HG03354 (cell line): ENCODE results near the gene CACNA1I.

Source experiments
- ATAC-seq: cut with Tn5 transposase; IDR thresholded peaks from one replicate; pipeline ENCODE4 v1.9.1; 2021; ENCODE audit warnings: mild to moderate bottlenecking; ENCODE audit not compliant: unreplicated experiment, poor library complexity, severe bottlenecking

Gene CACNA1I

DNA sequence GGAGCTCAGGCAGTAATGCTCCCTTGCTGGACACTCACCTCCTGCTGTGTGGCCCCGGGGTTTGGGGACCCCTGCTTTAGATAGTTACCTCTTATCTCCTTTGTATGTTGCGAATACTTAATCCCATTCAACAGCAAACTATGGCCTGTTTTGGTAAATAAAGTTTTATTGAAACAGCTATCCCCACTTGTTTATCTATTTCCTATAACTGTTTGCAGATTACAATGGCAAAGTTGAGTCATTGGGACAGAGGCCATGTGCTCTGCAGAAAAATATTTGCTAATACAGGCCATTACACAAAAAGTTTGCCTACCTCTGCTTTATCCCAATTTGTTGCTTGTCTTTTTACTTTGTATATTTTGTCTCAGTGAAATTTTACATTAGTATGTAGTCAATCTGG, 68.4 kb downstream of the CACNA1I start:
- ATAC-seq = no peak

DNA sequence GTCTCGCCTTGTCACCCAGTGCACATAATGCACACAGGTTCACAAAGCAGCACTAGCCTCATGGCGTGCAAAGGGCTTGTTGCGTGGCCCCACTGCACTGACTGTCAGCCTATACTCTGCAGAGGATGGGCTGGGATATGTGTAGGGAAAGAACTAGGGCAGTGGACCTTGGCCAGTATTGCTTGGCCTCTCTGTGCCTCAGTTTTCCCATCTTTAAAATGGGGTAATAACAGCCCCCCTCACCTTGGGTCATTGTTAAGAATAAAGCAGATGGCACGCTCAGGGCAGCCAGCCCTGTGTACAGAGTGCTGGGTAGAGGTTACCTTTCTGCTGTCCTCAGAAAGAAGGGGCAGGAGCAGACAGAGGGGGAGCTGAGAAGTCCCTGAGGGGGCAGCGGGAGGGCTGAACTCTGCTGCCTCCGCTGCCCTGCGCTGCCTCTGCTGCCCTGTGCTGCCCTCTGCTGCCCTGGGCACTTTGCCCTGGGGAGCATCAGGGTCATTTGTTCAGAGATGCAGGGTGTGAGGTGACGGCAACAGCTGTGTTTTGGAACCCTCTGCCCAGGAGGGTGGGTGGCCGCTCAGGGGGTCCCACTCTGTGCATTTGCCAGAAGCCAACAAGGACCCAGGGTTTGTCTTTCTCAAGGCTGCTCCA, 71.2 kb downstream of the CACNA1I start:
- ATAC-seq = no peak

DNA sequence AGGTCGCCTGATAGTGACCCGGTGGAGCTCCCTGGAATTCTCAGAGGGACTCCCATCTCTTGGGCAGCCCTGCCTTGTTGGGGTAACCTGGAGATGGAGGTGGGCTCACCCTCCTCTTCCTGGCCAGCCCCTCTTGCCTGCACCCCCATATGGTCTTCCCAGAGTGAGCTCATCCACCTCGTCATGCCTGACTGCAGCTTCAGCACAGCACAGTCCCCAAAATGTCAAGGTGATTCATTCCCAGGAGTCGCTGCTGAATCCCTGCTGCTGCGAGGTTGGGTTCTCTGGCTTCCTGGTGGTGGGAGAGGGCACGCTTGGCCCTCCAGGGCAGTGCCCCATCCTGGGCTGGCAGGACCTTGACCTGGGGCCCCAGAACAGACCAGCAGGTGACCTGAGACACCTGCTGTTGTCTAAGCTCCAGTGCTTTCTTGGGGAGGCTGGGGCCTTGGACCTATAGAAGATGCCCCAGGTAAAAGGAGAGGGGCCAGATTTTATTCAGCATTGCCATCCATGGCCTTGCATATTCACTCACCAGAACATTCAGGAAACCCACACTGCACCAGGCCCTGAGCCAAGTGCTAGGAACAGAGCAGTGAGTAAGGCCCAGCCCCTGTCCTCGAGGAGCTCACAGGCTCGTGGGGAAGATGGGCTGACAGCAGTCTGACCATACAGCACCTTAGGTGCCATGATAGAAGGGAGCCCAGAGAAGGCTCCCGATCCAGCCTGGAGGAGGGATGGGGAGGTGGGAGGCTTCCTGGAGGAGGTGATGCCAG, 72.9 kb downstream of the CACNA1I start:
- no peak for ATAC-seq

DNA sequence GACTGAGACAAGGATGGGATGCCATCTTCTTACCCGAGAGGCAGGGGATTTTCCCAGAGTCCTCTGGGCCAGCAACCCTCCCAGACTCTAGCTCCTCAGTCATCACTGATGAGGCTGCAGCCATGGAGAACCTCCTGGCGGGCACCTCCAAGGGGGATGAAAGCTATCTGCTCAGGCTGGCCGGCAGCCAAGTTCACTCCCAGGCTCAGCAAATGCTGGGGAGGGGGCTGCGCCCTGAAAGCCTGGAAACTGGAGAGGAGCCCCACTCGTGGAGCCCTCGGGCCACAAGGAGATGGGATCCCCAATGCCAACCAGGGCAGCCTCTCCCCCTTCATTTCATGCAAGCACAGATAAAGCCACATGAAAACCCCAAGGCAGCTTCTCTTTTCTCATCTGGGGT, 75.0 kb downstream of the CACNA1I start:
- ATAC-seq = no peak

DNA sequence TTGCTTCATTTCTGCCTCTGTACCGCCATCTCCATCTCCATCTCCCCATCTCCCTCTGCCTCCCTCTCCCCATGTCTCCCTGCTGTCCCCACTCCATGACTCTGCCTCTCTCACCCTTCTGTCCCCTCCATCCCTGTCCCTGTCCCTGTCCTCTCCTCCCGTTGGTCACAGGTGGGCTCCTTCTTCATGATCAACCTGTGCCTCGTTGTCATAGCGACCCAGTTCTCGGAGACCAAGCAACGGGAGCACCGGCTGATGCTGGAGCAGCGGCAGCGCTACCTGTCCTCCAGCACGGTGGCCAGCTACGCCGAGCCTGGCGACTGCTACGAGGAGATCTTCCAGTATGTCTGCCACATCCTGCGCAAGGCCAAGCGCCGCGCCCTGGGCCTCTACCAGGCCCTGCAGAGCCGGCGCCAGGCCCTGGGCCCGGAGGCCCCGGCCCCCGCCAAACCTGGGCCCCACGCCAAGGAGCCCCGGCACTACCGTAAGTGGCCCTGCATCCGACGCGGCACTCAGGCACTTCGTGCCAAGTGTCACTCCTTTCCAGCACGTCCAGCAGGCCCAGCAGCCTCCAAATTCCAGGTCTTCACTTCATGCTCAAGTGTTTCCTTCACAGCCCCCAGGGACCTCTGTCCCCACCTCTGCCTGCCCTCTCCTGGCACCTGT, 76.0 kb downstream of the CACNA1I start:
- no peak for ATAC-seq

DNA sequence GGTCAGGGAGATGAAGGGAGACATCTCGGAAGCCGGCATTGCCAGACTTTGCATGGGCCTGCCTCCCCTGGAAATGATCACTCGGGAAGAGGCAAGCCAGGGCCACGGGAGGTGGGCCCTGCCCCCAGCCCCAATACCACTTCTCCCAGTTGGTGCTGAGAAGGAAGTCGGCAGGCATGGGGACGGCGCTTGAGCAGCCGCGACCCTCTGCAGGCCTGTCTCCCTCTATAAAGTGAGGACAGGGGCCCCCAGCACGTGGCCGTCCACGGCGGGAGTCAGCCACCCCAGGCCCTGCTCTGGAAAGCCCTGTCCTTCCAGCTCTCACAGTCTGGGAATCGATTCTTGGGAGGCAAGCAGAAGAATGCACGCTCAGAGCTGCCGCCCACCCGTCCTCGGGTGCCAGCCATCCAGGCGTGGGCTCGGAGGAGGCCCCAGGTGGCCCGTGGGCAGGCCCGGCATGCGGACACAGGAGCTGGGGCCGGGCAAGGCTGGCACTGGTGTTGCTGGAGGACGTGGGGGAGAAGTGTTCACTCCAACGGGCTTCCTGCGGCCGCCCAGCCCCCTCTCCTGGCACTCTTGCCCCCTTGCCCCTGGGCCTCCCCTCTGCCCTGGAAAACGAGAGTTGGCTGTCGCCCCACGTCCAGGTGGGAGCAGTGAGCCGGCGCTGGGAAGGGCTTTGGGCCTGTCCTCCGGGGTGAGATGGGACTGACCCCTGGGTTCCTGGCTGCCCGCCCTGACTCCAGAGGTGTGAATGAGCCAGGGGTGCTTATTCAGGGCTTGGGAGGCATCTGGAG, 77.5 kb downstream of the CACNA1I start:
- ATAC-seq = no peak

DNA sequence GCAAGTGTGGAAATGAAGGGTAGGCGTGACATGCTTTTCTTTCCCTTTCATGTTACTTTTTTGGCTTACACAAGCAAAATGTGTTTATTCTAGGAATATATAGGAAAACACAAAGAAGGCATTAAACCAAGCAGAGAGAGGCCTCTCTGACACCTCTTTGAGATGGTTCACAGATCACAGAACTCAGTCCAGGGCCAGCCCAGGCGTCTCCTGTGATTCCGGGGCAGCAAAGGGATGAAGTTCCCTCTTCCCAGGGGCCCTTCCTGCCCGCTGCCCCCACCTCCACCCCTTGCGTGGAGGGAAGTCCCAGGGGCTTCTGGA, 78.0 kb downstream of the CACNA1I start:
- ATAC-seq = no peak

DNA sequence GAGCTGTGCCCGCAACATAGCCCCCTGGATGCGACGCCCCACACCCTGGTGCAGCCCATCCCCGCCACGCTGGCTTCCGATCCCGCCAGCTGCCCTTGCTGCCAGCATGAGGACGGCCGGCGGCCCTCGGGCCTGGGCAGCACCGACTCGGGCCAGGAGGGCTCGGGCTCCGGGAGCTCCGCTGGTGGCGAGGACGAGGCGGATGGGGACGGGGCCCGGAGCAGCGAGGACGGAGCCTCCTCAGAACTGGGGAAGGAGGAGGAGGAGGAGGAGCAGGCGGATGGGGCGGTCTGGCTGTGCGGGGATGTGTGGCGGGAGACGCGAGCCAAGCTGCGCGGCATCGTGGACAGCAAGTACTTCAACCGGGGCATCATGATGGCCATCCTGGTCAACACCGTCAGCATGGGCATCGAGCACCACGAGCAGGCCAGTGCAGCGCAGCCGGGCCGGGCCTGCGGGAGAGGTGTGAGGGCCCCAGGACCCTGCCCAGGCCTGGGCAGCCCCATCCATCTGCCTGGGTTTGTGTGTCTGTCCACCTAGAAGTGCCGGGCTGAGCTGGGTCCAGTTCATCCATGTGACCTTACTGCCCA, 79.0 kb downstream of the CACNA1I start:
- ATAC-seq = no peak

DNA sequence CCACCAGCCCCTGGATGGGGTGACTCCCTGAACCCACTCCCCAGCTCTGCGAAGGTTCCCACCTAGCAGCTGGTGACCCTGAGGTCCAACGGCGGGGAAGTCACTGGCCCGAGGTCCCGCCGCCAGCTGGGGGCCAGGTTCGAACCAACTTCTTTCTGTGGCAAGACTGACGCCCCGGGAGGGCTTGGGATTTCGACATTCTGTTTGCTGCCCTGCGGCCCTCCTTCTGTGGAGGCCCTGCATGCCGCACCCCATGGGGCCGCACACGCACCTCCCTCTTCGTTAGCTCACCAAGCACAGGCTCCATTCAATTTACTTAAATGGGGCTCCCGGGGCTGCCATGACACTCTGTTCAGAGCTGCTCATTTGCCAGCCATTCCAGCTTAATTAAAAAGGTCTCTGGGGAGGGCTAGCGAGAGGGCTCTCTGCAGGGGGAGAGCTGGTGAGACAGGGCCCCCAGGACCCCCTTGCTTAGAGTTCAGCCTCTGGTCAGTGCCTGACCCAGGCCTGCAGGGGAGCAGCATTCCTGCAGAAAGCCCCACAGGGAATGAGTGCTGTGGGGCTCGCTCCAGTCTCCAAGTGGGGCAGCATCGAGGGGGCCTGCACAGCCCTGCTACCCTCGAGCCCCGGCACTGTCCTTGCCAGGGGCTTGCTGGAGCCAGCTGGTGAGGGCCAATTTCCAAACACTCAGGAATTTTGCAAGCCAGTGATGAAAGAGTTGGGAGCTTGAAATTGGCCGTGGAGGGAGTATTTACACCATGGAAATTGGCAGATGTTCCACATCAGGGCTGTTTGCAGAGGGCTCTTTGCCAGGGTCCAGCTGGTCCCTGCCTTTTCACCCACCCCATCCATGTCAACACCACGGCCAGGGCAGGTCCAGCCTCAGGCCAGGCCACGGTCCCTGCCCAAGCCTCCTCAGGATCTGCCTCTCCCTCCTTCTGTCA, 80.8 kb downstream of the CACNA1I start:
- ATAC-seq = no peak

DNA sequence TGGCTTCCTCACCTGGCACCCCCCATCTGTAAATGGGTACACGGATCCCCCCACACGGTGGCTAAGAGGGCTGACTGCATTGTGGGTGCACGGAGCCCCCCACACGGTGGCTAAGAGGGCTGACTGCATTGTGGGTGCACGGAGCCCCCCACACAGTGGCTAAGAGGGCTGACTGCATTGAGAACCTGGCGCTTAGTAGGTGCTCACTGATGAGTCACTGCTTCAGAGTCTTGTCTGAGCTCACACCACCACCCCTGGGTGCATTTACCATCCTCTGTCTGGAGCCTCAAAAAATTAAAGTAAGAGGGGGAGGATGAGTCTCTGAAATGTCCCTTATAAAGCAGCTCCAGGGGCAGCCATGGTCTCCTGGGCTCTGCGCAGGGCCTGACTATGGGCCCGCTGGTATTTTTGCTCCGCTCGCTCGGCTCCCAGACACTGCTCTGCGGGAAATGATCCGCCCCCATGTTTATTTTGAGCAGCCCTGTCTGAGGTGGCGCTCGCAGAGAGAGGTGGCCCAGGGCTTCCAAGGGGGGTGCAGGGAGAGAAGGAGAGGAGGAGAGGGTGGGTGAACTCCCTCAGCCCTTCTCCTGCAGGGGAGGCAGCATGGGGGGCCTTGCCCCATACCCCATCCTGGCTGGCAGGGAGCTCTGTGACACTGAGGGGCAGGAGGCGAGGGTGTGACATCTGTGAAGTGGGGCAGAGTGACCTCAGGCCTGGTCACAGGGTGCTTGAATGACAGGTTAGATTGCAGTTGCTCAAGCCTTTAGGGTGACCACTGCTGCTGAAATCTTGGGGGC, 82.6 kb downstream of the CACNA1I start:
- ATAC-seq = no peak

DNA sequence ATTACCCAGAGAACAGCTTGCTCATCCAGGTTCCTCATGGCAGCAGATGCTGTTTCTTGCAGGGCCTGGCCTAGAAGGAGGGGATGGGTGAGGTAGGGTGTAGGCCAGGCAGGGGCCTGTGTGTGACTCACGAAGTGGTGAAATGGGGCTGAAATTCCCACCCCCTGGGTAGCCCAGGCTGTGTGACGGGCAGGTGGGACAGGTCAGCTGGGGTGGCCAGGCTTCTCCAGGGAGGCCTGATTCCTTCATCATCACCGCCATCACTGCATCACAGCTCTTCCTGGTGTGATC, 83.2 kb downstream of the CACNA1I start:
- ATAC-seq = no peak

DNA sequence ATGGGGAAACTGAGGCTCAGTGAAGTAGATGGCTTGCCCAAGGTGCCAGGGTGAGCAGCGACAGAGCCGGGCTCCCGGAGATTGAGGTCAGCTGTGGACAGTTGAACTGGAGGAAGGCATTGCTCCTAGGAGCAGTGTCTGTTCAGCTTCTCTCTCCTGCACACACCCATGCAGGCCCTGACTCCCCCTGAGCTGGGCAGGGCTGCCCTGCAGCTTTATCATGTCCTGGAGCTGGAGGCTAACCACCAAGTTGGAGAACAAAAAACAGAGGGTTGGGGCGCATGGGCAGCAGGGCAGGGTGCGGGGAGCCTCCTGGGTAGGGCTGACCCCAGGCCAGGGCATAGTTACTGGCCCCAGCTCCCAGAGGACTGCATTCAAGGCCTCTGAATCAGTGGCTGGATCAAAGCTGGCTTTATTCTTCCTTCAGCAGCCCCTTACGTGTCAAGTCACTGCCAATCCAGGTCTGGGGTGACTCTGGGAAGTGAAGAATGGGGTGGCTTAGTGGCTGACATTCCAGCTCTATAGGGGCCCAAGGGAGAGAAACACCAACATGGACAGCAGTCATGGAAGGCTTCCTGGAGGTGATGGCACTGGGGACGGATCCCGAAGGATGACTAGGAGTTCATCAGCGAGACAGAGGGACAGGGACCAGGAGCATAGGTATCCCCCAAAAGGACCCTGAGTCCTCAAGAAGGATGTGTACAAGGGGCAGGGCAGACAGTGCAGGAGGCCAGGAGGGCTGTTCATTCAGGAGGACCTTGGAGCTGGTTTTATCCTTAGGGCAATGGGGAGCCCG, 83.8 kb downstream of the CACNA1I start:
- ATAC-seq = no peak

DNA sequence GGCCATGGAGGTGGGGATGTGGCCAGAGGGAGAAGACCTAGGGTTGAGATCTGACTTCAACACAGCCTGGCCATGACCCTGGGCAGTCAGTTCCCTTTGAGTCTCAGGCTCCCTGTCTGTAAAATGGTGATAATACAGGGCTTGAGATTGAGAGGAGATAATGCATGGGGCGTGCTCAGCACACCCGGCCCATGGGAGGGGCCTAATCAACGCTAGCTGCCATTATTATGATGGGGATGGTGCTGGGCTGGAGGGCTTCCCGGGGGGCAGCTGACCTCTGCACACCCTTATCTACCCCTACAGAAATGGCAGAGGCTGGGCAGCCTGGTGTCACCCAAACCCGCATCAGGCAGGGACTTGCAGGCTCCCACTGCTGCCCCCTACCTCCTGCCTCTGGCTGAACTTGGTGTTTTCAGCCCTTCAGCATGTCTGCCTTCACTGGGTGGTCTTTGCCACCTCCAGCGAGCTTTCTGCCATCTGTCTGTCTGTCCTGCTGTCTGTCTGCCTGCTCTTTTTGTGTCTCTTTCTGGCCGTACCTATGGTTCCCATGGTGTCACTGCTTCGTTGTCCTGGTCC, 84.5 kb downstream of the CACNA1I start:
- no peak for ATAC-seq

DNA sequence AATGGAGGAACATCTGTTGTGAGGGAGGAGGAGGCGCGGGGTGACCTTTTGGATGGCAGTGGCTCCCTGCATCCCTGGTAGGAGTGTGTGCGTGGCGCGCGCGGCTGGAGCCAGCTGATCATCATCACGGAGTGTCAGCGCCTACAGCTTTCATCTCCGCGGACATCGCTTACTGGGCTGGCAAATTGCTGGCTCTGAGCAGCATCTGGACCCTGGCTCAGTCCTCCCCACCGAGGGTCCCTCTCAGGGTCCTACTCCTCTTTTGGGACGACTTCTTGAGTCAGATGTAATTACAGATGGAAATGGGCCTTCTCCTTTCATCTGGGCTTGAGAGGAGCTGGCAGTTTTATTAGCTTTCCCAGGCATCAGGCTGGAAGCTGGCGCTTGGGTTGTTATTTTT, 85.3 kb downstream of the CACNA1I start:
- no peak for ATAC-seq

DNA sequence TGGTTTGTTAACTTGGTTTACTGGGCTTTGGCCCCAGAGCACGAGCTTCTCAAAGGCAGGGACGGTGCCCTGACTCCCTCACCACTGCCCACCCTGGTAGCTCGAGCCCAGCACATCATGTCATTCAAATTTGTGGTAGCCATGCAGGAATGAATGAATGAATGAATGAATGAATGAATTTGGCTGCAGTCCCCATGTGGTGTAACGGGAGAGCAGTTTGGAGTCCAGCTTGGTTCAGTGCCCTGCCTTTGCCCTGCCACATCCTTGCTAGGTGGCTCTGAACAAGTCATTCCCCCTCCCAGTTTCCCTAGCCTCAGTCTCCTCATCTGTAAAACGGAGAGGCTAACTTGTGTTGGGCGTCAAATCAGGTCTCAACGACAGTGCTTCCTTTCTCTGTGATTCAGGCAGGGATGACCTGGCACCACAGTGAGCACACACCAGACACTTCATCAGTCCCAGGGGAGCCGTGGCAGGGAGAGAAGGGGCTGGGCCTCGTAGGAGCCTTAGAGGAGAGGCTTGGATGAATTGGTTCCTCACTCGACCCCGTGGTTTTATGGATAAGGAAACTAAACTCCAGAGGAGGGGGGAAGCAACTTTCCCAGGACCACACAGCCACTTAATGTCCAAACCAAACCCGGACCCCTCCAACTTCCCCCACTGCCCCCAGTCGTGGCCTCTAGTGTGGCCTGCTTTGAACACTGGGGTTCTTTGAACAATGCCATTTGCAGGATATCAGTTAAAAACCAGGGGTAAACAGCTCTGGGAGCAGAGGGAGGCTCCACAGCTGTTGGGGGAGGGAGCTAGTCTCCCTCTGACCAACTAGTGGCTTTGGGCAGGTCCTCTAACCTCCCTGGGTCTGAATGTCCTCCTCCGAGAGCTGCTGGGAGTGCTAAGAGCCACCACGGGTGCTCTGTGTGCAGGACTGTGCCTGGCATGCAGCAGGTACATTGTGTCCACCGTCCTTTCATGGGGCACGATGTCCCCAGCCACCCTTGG, 86.2 kb downstream of the CACNA1I start:
- ATAC-seq = no peak

DNA sequence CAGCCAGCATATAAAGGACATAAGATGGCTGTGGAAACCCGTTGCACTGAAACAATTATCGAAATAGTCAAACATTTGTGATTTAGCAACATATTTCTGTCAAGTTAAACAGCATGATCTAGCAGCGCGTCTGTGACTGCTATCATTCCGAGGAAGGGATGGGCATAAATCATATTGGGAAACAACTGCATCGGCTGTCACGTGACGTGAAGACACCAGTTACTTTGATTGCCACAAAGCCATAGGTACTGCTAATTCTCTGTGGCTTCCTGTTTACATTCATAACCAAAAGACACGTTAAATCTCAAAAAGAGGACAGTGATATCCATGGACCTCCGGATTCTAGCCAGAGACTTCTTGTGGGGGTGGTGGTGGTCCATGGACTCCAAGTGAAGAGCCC, 87.8 kb downstream of the CACNA1I start:
- ATAC-seq = no peak
